NCI-H345 treated with DMSO at 0.1 percent for 48 hours (cell line): ENCODE measurements around the gene ZNF182.
"Not testable (repeated sequence)": the region's sequence is repeated elsewhere in the genome, so short reads cannot be mapped to it uniquely, and the experiment has no call there.

ENCODE experiments used
- DNase-seq: peaks from one replicate; lab custom pipeline; 2025; ENCODE audit not compliant: unreplicated experiment; lab: John Stamatoyannopoulos, UW

ZNF182 gene

GRCh38 chrX:48002319-48002718, 1.5 kb downstream of the ZNF182 start:
- no peak for DNase-seq

- no peak for DNase-seq
Measured at GRCh38 chrX:48001260-48001659, 2.5 kb downstream of the ZNF182 start.

- no peak for DNase-seq
Measured at GRCh38 chrX:47992669-47993068, 11.1 kb downstream of the ZNF182 start.

- DNase-seq, result no peak
Measured at GRCh38 chrX:47992095-47992380, 11.8 kb downstream of the ZNF182 start.

- DNase-seq, result no peak
Measured at GRCh38 chrX:47991263-47992094, 12.3 kb downstream of the ZNF182 start.

GRCh38 chrX:47976254-47977151, 27.3 kb downstream of the ZNF182 start:
- no peak for DNase-seq

GRCh38 chrX:47973235-47973634, 30.6 kb downstream of the ZNF182 start:
- DNase-seq, result no peak

GRCh38 chrX:47965526-47965925, 38.3 kb downstream of the ZNF182 start:
- DNase-seq, result not testable (repeated sequence)

GRCh38 chrX:47961830-47962229, 42.0 kb downstream of the ZNF182 start:
- not testable (repeated sequence) for DNase-seq

GRCh38 chrX:47960406-47960805, 43.4 kb downstream of the ZNF182 start:
- no peak for DNase-seq

- peak; percentile 5 for DNase-seq
Measured at GRCh38 chrX:47958761-47959342, 44.9 kb downstream of the ZNF182 start.

GRCh38 chrX:47958206-47958605, 45.6 kb downstream of the ZNF182 start:
- DNase-seq, result not testable (repeated sequence)

- DNase-seq, result no peak
Measured at GRCh38 chrX:47956016-47956415, 47.8 kb downstream of the ZNF182 start.

- not testable (repeated sequence) for DNase-seq
Measured at GRCh38 chrX:47955295-47955694, 48.5 kb downstream of the ZNF182 start.

GRCh38 chrX:47941423-47941822, 62.4 kb downstream of the ZNF182 start:
- DNase-seq, result no peak

GRCh38 chrX:47940448-47940847, 63.3 kb downstream of the ZNF182 start:
- no peak for DNase-seq

- DNase-seq, result no peak
Measured at GRCh38 chrX:47936940-47937317, 66.9 kb downstream of the ZNF182 start.

GRCh38 chrX:47936224-47936939, 67.4 kb downstream of the ZNF182 start:
- DNase-seq, result no peak

- no peak for DNase-seq
Measured at GRCh38 chrX:47933946-47934345, 69.8 kb downstream of the ZNF182 start.

GRCh38 chrX:47931970-47932369, 71.8 kb downstream of the ZNF182 start:
- DNase-seq, result not testable (repeated sequence)

GRCh38 chrX:47927212-47927611, 76.6 kb downstream of the ZNF182 start:
- no peak for DNase-seq
